ENCODE results near the gene GNRH2. TPM values are rescaled to one million over a fixed set of nuclear protein-coding genes. Genes with fewer than 3 reads are reported as not detected.

Gene GNRH2
- total and polyA plus RNA-seq, 10 of the 15 experiments (the other 5 are each of a cell fraction or from before 2014, with no cell fraction given), result 0.12 to 0.85 (median 0.31) TPM; not detected in 7

DNA sequence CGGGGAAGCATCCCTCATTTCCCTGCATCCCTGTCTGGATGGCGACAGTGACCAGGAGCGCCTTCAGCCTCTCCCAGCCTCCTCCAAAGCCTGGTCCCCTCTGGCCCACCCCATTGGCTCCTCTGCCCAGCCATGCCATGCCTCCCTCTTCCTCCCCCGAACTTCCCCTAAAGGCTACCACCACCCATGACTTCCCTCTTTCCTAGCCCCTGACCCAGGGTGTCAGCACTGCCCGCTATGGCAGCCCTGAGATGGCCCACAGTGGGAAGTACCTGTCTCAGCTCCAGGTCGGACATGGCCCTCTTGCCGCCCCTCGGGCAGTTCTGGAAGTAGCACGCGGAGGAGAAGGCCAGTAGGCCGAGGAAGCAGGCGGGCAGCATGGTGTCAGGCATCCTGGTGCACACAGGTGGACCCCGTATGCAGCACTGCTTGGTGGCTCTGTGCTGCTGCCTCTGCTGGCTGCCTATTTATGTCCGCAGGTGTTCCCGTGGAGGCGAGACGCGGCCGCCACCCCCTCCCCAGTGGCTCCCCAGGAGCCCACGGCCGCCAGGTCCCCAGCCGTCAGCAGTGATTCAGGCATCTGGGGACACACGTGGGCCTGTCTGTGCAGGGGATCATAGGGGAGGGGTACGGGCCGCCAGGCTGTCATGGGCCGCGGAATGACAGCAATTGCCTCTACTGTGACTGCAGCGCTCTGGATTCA lies 41.0 kb downstream of the GNRH2 start, which contains the start of gene AVP:
Gene AVP, minus strand, starts transcription at position 442 of the 703 bp plus-strand sequence. Its CDS starts 50 bp downstream, at position 392.
- ChIA-PET SMC1A (ENCODE audit: uncharacterized antibody, unreplicated experiment) (no interaction called here), RAD21 (ENCODE audit: unreplicated experiment) (no interaction called here), CTCF (no interaction called here), POLR2A (no interaction called here)
- H3K9ac ChIP-seq (ENCODE audit: control insufficient read depth, insufficient read depth, low read length), result no peak within 1 kb of the TSS
- peaks cover 15 to 22% of the 10 kb centered on the region in 2 experiments for H3K27me3 ChIP-seq (replicated peaks in 1 of 2; ENCODE audit: control insufficient read depth in 2 of 2, insufficient read depth in 2 of 2, low read length in 1 of 2)
- no peak within 1 kb of the TSS for H3K4me3 ChIP-seq
- no peaks in the 10 kb centered on the region for H3K9me3 ChIP-seq (replicated peaks; ENCODE audit: control insufficient read depth, insufficient read depth, low read length)
- ATAC-seq (no peak), FAIRE-seq (no peak), DNase-seq (ENCODE audit: low read depth, low spot score) (no peak)
- no TSS peak for BruUV-seq (replicated peaks)
- H3K27ac ChIP-seq (ENCODE audit: control insufficient read depth, insufficient read depth), result no peak within 1 kb of the TSS
- no peaks in the 10 kb centered on the region for H3K36me3 ChIP-seq (ENCODE audit: control insufficient read depth in 2 of 2, insufficient read depth in 2 of 2, low read length in 1 of 2)
- in situ Hi-C loops (cut with MboI), result no loop called here
- H3K4me2 ChIP-seq (ENCODE audit: control insufficient read depth, insufficient read depth), result no peak within 1 kb of the TSS
- no peaks in the 10 kb centered on the region for H3K79me2 ChIP-seq (ENCODE audit: control insufficient read depth, insufficient read depth, low read length)
- 37% methylated on average over 21 of the region's 28 CpGs for WGBS (ENCODE audit: insufficient coverage, insufficient replicate concordance, low lambda C conversion rate, missing lambda C conversion rate)
- no peak within 1 kb of the TSS for H2AFZ ChIP-seq (ENCODE audit: control insufficient read depth, low read depth, low read length)
- intact Hi-C loops (cut with micrococcal nuclease; ENCODE audit: unreplicated experiment), result no loop called here
- H3K4me1 ChIP-seq (ENCODE audit: control insufficient read depth, insufficient read depth, low read length), result no peaks in the 10 kb centered on the region
- H4K20me1 ChIP-seq (ENCODE audit: control insufficient read depth, insufficient read depth), result no peaks in the 10 kb centered on the region
- TF ChIP-seq RELA (IDR thresholded peaks at IDR 0.05; ENCODE audit: borderline replicate concordance, partially characterized antibody), result no peak
- TF ChIP-seq NR2C2 (IDR thresholded peaks at IDR 0.05; ENCODE audit: borderline replicate concordance, control insufficient read depth, insufficient read length, low read depth), result no peak
- no peak for TF ChIP-seq SP1 (IDR thresholded peaks at IDR 0.05; ENCODE audit: low read depth, low read length)
- TF ChIP-seq, protein P1, sequence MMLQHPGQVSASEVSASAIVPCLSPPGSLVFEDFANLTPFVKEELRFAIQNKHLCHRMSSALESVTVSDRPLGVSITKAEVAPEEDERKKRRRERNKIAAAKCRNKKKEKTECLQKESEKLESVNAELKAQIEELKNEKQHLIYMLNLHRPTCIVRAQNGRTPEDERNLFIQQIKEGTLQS (IDR thresholded peaks at IDR 0.05; ENCODE audit: borderline replicate concordance, extremely low read depth, low read depth, low read length), result no peak
- TF ChIP-seq, protein P2, sequence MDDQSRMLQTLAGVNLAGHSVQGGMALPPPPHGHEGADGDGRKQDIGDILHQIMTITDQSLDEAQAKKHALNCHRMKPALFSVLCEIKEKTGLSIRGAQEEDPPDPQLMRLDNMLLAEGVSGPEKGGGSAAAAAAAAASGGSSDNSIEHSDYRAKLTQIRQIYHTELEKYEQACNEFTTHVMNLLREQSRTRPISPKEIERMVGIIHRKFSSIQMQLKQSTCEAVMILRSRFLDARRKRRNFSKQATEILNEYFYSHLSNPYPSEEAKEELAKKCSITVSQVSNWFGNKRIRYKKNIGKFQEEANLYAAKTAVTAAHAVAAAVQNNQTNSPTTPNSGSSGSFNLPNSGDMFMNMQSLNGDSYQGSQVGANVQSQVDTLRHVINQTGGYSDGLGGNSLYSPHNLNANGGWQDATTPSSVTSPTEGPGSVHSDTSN (IDR thresholded peaks at IDR 0.05; ENCODE audit: insufficient replicate concordance, low read depth, low read length), result no peak
- TF ChIP-seq, protein P3, sequence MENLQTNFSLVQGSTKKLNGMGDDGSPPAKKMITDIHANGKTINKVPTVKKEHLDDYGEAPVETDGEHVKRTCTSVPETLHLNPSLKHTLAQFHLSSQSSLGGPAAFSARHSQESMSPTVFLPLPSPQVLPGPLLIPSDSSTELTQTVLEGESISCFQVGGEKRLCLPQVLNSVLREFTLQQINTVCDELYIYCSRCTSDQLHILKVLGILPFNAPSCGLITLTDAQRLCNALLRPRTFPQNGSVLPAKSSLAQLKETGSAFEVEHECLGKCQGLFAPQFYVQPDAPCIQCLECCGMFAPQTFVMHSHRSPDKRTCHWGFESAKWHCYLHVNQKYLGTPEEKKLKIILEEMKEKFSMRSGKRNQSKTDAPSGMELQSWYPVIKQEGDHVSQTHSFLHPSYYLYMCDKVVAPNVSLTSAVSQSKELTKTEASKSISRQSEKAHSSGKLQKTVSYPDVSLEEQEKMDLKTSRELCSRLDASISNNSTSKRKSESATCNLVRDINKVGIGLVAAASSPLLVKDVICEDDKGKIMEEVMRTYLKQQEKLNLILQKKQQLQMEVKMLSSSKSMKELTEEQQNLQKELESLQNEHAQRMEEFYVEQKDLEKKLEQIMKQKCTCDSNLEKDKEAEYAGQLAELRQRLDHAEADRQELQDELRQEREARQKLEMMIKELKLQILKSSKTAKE (IDR thresholded peaks at IDR 0.05; ENCODE audit: low read depth, poor library complexity, severe bottlenecking), result no peak
- no peak for TF ChIP-seq YBX1 (IDR thresholded peaks at IDR 0.05)
- no peak for TF ChIP-seq SIN3A (IDR thresholded peaks at IDR 0.05; ENCODE audit: low read depth, low read length)
- TF ChIP-seq, protein P4, sequence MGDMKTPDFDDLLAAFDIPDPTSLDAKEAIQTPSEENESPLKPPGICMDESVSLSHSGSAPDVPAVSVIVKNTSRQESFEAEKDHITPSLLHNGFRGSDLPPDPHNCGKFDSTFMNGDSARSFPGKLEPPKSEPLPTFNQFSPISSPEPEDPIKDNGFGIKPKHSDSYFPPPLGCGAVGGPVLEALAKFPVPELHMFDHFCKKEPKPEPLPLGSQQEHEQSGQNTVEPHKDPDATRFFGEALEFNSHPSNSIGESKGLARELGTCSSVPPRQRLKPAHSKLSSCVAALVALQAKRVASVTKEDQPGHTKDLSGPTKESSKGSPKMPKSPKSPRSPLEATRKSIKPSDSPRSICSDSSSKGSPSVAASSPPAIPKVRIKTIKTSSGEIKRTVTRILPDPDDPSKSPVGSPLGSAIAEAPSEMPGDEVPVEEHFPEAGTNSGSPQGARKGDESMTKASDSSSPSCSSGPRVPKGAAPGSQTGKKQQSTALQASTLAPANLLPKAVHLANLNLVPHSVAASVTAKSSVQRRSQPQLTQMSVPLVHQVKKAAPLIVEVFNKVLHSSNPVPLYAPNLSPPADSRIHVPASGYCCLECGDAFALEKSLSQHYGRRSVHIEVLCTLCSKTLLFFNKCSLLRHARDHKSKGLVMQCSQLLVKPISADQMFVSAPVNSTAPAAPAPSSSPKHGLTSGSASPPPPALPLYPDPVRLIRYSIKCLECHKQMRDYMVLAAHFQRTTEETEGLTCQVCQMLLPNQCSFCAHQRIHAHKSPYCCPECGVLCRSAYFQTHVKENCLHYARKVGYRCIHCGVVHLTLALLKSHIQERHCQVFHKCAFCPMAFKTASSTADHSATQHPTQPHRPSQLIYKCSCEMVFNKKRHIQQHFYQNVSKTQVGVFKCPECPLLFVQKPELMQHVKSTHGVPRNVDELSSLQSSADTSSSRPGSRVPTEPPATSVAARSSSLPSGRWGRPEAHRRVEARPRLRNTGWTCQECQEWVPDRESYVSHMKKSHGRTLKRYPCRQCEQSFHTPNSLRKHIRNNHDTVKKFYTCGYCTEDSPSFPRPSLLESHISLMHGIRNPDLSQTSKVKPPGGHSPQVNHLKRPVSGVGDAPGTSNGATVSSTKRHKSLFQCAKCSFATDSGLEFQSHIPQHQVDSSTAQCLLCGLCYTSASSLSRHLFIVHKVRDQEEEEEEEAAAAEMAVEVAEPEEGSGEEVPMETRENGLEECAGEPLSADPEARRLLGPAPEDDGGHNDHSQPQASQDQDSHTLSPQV (IDR thresholded peaks at IDR 0.05), result no peak
- TF ChIP-seq PAX8 (IDR thresholded peaks at IDR 0.05), result no peak
- no peak for TF ChIP-seq SIX5 (IDR thresholded peaks at IDR 0.05; ENCODE audit: low read depth, low read length, severe bottlenecking)
- no peak for TF ChIP-seq GATAD2B (conservative IDR thresholded peaks at IDR 0.05; ENCODE audit: low read depth)
- no peak for TF ChIP-seq BACH1 (IDR thresholded peaks at IDR 0.05; ENCODE audit: borderline replicate concordance)
- TF ChIP-seq, protein P5, sequence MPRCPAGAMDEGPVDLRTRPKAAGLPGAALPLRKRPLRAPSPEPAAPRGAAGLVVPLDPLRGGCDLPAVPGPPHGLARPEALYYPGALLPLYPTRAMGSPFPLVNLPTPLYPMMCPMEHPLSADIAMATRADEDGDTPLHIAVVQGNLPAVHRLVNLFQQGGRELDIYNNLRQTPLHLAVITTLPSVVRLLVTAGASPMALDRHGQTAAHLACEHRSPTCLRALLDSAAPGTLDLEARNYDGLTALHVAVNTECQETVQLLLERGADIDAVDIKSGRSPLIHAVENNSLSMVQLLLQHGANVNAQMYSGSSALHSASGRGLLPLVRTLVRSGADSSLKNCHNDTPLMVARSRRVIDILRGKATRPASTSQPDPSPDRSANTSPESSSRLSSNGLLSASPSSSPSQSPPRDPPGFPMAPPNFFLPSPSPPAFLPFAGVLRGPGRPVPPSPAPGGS (IDR thresholded peaks at IDR 0.05; ENCODE audit: borderline replicate concordance, insufficient read depth, low read depth, low read length, poor library complexity, severe bottlenecking), result no peak

All from GM12878 (cell line).